Stimulated activated CD8-positive, alpha-beta memory T cell treated with anti-CD3 and anti-CD28 coated beads, Interleukin-12 subunit alpha, Interleukin-12 subunit beta, amount 100 ng/mL, for 4 hours (primary cell): ENCODE measurements around the gene ENTR1.

Experiments
- DNase-seq: peaks from one replicate; pipeline ENCODE4 v3.0.0-alpha.2; 2020; ENCODE audit warnings: low read depth

Gene ENTR1

GRCh38 chr9:136376457-136376856 is 34.0 kb downstream of the ENTR1 start:
- no peak for DNase-seq

GRCh38 chr9:136375096-136375495 is 35.3 kb downstream of the ENTR1 start:
- no peak for DNase-seq

DNA sequence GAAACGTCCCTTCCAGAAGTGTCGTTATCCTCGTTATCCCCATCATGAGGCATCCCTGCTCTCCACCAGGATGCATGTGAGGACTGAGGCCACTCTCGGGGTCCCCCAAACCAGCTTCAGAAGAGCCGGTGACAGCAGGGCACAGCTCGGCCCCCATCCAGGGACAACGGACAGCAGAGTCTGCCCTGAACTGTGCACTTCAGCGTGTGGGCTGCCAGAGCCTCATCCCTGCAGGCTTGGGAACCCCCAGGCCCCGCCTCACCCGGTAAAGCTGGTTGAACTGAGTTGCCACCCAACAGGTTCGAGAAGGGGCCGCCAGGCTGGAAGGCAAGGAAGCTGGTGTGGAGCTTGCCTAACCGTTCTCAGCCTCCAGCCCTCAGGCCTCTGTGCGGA is 36.2 kb downstream of the ENTR1 start:
- no peak for DNase-seq

DNA sequence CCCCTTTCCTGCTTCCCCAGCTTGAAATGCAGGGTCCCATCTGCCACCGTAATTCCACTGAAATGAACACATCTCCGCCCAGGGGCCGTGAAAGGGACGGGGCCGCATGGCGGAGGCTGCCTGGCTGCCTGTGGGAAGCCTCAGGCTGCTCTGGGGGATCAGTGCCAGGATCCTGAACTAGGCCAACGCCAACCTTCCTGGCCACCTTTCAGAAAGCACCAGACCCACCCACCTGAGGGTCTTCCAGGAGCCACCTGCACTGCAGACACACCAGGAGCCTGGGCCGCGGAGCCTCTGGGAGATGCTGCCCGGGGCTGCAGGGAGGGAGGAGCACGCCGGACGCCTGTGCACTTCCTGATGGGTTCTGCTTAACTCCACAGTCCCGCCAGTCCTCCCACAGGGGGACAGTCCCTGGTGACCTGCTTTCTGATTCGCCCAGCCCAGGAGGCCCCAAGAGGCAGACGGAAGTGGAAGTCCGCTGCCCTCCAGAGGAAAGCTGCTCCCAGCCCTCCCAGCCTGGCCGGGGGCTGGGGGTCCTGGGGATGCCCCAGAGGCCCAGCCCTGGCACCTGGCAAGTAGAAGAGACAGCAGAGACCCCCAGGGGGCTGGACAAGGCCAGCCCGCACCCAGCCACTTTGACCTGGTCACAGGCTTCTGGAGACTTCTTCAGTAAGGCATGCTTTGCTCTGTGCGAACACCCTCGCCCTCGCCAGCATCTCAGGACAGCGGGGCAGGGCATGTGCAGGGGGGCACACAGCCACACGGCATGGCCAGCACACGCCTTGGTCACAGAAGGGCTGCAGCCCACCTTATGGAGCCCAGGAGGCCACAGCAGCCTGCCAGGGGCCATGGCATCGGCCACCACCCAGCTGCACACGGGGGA is 36.9 kb downstream of the ENTR1 start, which contains the start of gene CARD9:
Gene CARD9, minus strand, starts transcription at position 370 of the 883 bp plus-strand sequence. CDS start 1,591 bp downstream, outside the sequence.
- DNase-seq: no peak

DNA sequence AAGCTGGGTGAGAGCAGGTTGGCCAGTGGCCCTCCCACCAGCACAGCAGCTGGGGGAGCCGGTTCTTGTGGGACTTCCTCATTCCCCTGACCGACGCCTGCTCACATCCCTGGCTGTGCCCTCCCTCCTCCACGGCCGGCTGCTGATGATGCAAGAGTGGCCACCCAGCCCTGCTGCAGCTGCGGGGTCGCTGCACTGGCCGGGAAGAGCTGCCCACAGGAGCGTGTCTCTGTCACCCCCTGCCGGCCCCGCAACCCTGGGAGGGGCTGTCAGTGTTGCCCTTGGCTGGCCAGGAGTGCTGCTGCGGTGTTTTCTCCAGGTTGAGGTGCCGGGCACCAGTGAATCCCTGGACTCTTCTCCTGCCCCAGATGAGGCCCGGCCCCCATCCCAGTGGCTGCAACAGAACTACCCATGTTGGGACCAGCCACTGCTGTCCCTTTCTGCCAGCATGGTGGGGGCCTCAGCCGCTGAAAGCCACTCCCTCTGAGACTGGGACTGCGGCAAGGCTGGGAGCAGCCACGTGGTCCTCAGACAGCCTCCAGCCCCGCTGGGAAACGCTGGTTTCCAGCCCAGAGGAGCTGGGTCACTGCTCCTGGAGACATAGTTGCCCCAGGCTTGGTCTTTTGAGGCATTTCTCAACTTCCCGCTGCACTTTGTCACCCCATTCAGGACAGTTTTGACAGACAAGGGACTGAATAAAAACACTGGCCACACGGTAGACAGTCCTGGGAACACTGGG is 37.7 kb downstream of the ENTR1 start:
- DNase-seq: no peak

DNA sequence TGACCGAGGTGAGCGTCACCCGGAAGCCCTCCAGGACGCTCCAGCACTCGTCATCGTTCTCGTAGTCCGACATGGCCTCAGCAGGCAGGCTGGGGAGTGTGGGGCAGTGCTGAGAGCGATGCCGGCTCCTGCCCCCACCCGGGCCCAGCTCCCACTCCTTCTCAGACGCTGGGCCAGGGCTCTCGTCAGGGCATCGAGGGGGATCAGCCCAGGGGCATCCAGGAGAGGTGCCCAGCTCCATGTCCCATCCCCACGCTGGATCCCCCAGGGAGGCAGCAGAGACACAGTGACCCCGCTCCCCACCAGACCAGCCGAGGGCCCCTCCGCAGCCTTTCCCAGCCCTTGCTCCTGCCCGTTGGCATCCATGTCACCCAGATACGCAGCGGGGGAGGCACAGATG is 38.4 kb downstream of the ENTR1 start:
- no peak for DNase-seq

- no peak for DNase-seq
These were observed 38.9 kb downstream of the ENTR1 start for GRCh38 chr9:136371533-136371880.

GRCh38 chr9:136370687-136371532 is 39.5 kb downstream of the ENTR1 start:
- no peak for DNase-seq

GRCh38 chr9:136370037-136370436 is 40.4 kb downstream of the ENTR1 start:
- no peak for DNase-seq

DNA sequence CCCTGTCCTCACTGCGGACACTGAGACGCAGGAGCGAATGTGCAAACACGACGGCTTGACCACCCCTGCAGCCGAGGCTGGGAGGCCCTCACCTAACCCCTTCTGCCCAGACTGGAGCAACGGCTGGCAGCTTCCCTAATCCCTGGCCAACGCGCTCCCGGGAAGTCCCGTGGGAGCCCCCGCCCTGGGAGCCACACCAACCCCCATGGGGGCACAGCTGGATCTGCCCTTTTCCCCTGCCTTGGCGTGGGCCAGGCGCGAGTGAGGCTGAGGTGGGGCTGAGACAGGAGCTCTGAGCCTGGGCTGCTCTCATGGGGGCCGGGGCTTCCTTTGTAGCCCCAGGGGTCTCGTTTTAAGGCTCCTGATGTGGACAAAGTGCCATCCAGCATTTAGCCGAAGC is 42.2 kb downstream of the ENTR1 start:
- DNase-seq: no peak

- DNase-seq: no peak
These were observed 42.9 kb downstream of the ENTR1 start for GRCh38 chr9:136367296-136368145.

- DNase-seq: no peak
These were observed 43.6 kb downstream of the ENTR1 start for GRCh38 chr9:136366826-136367225.

DNA sequence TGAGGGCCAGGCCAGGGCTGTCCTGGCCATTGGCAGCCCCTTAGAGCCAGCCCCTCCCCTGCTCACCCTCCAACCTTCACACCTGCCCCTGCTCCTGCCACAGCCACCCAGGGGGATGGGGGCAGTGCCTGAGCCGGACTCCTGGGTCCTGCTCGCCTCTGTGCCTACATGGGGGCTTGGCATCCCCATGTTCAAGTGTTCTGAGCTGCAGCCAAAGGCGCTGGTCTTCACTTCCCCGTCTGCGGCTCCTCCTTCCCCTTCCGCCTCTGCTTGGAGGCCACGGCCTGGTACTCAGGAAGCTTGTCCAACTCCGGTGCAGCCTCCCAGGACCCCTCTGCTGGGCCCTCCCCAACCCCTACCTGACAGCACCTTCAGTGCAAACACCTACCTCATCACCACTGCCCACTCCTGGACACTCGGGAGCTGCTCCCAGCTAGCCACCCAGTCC is 44.6 kb downstream of the ENTR1 start:
- DNase-seq: no peak

DNA sequence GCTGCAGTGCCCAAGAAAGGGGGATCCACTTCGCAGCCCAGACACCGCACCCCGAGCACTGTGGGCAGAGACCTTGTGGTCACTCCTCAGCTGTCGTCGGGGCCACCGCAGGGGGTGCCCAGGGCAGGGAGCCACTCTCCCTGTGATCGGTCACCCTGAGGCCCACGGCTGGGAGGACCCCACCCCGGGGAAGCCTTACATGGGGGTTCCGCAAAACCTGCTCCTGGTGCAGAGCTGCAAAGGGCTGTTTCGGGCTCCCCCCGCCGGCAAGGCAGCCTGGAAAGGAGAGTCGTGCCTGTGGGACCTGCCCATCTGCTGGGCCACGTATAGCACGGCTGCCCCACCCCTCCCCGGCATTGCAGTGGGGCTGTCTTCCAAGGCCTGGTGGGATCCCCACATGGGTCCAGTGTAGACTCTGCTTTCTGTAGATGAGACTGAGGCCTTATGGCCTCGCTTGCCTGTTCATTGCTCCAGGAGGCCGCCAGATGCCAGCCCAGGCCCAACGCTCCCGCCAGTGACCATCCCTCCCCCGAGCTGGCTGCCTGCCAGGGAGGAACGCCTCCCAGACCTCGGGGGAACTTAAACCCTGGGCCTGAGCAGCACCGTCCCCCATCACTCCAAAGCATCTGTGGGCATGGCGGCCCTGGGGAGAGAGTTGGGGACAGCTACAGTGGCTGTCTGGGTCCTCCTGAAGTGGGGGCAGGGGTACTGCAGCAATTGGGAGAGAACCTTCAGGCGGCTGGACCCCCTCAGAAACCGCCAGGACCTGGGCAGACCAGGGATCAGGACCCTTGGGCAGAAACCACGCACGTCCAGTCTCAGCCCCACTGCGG is 45.3 kb downstream of the ENTR1 start:
- DNase-seq: no peak

GRCh38 chr9:136363949-136364748 is 46.3 kb downstream of the ENTR1 start:
- no peak for DNase-seq

DNA sequence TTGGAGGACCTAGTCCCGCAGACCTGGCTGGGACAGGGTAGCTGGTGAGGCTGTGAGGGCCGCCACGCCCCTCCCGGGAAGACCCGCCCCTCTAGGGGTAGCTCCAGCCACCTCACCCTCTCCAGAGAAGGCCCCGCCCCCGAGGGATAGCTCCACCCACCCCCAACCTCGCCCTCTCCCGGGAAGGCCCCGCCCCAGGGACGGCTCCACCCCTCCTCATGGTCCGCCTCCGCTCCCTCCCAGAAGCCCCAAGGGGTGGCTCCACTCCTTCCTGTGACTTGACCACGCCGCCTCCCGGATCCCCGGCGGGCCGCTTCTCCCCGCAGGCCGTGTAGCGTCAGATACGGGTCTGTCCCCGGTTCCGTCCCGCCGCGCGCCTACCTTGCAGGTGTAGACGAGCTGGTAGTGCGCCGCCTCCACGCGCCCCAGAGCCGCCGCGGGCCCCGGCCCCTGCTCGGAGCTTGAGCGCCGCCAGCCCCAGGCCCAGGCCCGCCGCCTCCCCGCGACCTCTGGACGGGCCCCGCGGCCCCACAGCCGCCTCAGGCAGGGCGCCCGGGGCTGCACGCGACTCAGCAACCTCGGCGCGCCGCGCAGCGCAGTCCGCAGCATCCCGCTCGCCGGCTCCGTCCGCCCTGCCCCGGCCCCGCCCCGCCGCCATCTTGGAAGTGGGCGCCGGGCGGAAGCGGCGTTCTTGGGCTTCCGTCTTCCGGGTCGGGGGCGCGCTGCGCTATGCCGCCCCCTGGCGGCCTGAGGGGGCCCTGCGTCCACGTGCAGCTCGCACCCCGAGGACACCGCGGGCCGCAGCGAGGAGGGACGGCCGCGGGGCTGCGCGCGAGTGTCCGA is 47.1 kb downstream of the ENTR1 start, which contains the start of gene DNLZ:
Gene DNLZ, minus strand, starts transcription at position 639 of the 843 bp plus-strand sequence. Its CDS starts 30 bp downstream, at position 609.
- DNase-seq: peak; percentile 86

GRCh38 chr9:136362450-136362784 is 48.0 kb downstream of the ENTR1 start:
- no peak for DNase-seq

- no peak for DNase-seq
These were observed 48.5 kb downstream of the ENTR1 start for GRCh38 chr9:136361754-136362449.
